ENCODE measurements around the gene KIAA0930. TPM values are rescaled to one million over a fixed set of nuclear protein-coding genes. Genes with fewer than 3 reads are reported as not detected.
"Not testable (repeated sequence)": the region's sequence is repeated elsewhere in the genome, so short reads cannot be mapped to it uniquely, and the experiment has no call there.

Gene KIAA0930
- total RNA-seq, result 44.2 TPM

DNA sequence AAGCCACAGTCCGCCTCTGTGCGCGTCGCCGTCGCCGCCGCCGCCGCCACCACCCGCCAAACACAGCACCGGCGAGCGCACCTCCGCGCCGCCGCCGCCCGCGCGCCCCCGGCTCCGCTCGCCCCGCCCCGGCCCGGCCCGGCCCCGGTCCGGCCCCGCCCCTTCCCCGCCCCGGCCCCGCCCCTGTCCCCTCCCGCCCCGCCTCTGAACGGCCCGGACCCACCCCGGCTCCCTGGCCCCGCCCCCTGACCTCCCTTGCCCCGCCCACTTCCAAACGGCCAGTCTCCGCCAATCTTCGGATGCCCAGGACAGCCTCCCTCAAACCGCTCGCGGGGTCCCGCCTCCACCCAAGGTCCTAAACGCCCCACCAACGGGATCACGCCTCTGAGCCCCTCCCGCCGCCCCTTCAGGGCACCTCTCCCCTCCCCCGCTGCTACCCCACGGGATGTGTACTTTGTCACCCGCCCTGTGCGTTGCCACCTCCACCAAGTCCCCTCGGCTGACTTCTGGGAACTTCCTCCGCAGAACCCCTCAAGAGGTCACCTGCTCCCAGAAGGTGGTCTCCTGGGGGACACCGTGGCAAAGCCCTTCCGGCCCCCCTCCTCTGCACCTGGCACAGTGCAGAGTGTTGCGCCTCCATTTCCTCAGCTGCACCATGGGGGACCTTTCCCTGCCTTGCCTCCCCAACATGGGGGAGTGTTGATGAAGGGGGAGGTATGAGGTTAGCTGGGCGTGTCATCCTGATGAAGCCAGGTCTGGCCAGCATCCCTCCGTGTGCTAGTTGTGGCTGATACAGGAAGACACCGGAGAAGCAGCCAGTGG, at the start of gene KIAA0930:
KIAA0930 (minus strand) TSS at position 85 of the 822 bp plus-strand sequence. CDS start 191 bp downstream, outside the sequence.
- peak; percentile 85 for DNase-seq (ENCODE audit: low spot score)
- peak; percentile 74 for ATAC-seq

GRCh38 chr22:45286854-45287551, 46.3 kb upstream of the KIAA0930 start:
- ATAC-seq (no peak), DNase-seq (ENCODE audit: low spot score) (no peak)

DNA sequence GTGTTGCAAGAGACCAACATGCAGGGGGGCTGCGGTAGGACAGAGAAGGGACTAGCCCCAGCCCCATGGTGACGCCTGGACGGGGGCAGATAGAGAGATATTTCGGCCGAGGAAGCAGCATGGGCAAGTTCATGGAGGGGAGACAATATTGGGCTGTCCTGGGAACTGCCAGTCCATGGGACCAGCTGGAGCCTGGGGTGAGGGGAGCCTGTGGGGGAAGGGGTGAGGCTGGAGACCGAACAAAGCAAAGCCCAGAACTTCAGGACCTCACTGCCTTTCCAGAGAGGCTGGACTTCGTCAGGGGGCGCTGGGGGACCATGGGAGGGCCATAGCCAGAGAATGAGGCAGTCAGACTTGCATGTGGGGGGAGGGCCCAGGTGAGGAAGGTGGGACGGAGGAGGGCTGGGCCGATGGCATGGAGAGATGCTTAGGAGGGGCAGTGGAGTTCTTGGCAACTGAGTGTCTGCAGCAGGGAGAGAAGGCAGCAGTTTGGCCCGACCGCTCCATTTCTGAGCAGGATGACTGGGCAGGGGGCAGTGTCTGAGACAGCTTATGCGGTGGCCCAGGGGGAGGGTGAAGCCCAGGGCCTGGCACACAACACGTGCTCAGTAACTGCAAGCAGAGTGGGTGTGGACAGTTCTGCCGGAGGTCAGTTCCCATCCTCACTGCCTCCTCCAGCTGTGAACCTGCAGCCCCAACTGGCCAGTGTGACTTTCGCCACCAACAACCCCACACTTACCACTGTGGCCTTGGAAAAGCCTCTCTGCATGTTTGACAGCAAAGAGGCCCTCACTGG, 44.8 kb upstream of the KIAA0930 start:
- ATAC-seq (no peak), DNase-seq (ENCODE audit: low spot score) (no peak)

DNA sequence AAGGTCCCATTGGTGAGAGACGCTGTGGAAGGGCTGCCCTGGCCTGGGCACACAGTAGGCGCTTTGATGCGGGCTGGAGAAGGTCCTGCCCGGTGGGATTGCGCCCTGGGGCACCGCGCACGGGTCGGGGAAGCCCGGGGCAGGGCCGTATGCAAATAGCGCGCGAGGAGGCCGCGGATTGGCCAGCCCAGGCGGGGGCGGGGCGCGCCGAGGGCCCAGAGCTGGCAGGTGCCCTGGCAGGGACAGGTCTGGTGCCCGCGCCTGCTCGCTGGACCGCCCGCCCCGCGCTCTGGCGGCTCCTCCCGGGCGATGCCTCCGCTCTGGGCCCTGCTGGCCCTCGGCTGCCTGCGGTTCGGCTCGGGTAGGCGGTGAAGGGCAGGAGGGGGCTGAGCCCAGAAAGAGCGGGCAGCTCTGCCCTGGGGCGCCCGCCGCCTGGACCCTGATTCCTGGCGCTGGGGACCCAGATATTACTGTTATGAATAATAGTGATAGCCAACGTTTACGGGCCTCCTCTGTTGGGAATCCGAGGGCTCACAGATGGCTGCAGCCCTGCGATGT, 44.1 kb upstream of the KIAA0930 start, which contains the start of gene UPK3A:
UPK3A (plus strand) TSS at position 245 of the 558 bp plus-strand sequence; CDS start at position 310, 65 bp downstream.
- ATAC-seq, result peak; percentile 98
- DNase-seq (ENCODE audit: low spot score), result peak; percentile 80

DNA sequence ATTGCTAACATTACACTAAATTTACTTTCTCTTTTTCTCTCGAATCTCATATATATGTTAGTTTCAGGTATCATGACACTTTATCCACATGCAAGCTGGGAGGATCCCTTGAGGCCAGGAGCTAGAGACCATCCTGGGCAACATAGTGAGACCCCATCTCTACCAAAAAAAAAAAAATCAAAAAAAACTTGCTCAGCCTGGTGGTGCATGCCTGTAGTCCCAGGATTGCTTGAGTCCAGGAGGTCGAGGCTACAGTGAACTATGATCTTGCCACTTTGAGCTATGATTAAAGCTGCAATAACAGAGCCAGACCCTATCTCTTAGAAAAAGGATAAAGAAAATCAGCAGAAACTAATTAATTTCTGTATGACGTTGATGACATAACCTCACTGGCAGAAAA, 40.3 kb upstream of the KIAA0930 start:
- no peak for ATAC-seq

GRCh38 chr22:45280587-45280980, 39.9 kb upstream of the KIAA0930 start:
- ATAC-seq (no peak), DNase-seq (ENCODE audit: low spot score) (no peak)

More for the DNA sequence above, 40.3 kb upstream of the KIAA0930 start:
- DNase-seq (ENCODE audit: low spot score), result no peak

GRCh38 chr22:45278125-45278524, 37.4 kb upstream of the KIAA0930 start:
- ATAC-seq (no peak), DNase-seq (ENCODE audit: low spot score) (no peak)

- ATAC-seq, result not testable (repeated sequence)
These were observed 37.0 kb upstream of the KIAA0930 start for GRCh38 chr22:45277720-45278119.

DNA sequence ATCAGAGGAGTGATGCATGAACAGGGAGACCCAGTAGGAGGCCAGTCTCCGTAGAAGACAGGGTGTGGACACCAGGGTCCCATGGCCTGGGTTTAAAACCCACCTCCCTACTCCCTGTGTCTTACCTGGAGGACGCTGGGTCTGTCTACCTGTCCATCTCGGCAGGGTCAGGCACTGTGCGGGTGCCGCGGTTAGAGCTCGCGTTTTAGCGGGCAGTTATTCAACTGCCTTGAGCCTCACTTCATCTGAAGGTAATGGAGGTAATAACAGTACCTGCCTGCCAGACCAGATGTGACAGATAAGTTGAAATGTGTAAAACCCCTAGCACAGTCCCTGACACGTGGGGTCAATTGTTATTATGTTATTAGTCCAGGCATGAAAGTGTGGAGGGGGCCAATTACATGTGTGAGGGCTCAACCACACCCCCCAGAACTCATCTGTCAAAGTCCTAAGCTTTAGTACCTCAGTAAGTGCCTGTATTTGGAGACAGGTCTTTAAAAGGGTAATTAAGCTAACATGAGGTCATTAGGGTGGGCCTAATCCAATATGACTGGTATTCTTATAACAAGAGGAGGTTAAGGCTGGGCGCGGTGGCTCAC, 35.9 kb upstream of the KIAA0930 start:
- no peak for ATAC-seq
- no peak for DNase-seq (ENCODE audit: low spot score)

More at GRCh38 chr22:45277720-45278119, 37.0 kb upstream of the KIAA0930 start:
- not testable (repeated sequence) for DNase-seq (ENCODE audit: low spot score)

DNA sequence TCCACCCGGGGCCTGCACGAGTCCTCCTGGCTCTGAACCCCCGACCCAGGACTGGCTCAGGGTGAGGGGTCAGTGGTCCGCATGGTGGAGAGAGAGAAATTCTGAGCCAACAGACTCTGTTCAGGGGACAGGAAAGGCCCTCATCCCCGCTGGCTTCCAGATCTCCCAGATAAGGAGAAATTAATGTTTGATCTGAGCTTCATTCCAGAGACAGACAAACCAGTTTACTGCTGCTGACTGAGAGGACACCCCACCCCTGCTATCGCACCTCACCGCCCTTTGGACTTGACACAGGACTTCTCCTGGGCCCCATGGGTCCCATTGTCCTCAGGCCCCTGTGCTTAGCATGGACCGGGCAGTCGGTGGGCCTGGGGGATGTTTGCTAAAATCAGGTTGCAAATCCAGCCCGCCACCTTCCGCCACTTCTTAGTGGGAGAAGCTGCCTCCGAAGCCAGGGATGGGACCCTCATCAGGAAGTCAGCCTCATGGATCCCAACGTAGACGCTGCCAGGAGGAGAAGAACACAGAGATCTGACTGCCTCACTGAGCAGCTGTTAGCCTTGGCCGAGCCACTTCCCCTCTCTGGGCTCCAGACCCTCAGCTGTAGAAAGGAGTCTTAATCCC, 32.9 kb upstream of the KIAA0930 start:
- DNase-seq (ENCODE audit: low spot score) (no peak), ATAC-seq (no peak)

GRCh38 chr22:45272498-45272897, 31.8 kb upstream of the KIAA0930 start:
- ATAC-seq (no peak), DNase-seq (ENCODE audit: low spot score) (no peak)

DNA sequence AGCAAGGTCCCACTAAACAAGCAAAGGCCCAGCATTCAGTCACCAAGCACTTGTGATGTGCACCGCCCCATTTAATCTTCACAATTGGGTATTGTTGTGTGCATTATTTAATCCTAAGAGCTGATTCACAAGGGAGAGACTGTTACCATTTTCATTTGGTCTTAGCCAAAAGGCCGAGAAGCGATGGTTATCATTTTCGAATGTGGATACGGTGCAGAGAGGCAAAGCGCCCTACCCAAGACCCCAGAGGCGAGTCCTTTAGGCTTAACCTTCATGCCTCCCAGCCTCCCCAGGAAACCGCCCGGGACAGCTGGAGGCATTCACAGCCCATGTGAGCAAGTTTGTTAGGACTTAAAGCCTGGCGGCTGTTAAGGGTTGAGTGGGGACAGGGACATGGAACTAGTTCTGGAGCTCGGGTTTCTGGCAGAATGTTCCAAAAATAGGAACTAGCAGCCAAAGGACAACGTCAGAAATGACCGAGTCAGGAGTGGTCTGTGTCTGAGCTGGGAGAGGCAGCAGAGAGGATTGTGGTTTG, 31.0 kb upstream of the KIAA0930 start:
- ATAC-seq, result no peak
- no peak for DNase-seq (ENCODE audit: low spot score)

GRCh38 chr22:45270095-45271020, 29.7 kb upstream of the KIAA0930 start:
- ATAC-seq, result no peak
- no peak for DNase-seq (ENCODE audit: low spot score)

- ATAC-seq (peak; percentile 98), DNase-seq (ENCODE audit: low spot score) (peak; percentile 88)
These were observed 28.5 kb upstream of the KIAA0930 start for GRCh38 chr22:45268958-45269844.

DNA sequence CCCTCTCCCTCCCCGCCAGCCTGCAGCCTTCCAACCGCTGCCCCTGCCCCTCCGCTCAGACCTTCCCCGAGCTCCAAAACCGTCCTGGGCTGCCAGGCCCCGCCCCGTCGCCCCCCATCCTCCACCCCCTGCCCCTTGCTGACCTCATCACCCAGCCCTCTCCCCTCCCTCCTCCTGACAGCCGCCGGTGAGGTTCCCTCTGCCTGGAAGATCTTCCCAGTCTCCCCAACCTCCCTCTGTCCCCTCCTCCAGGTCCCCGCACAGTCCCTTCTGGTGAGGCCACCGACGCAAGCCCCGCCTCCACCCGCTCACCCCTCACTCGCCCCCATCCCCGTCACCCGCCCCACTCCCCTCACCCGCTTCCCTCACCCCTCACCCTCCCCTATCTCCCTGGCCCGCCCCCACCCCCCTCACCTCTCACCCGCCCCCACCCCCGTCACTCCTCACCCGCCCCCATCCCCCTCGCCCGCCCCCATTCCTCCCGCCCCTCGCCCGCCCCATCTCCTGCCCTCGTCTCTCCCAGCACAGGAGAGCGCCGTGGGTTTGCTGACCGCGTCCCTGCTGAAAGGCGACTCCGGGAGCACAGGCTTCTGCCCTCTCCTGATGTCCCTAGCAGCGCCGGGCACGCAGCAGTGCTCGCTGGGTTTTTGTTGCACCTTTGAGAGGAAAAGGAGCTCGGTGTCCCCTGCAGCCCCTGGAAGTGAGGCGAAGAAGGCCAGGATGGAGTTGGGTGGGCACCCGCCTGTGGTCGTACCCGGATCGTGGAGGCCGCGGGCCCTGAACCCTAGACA, 27.7 kb upstream of the KIAA0930 start:
- ATAC-seq (peak; percentile 31), DNase-seq (ENCODE audit: low spot score) (no peak)

- no peak for DNase-seq (ENCODE audit: low spot score)
- ATAC-seq, result no peak
These were observed 24.8 kb upstream of the KIAA0930 start for GRCh38 chr22:45265535-45265934.

Measured in left lobe of liver (tissue), 2 donors.